SK-N-SH treated with all-trans-retinoic acid at 6 μM for 48 hours (cell line): Measurements from ENCODE around the gene DEFB114.

Experiments
- ATAC-seq: fragments of 200-7000 bp; cut with Tn5 transposase; 3 replicates; pipeline ENCODE4 v1.9.1; 2020; ENCODE audit warnings: mild to moderate bottlenecking, moderate library complexity
- ARNTL ChIP-seq: fragments of 450-650 bp; formaldehyde crosslinking; IDR thresholded peaks from 2 replicates; pipeline ENCODE4 v1.5.0; 2020; ENCODE audit warnings: low read depth, mild to moderate bottlenecking, moderate library complexity, borderline replicate concordance
- CREB5 ChIP-seq: fragments of 250-450 bp; sonication (Bioruptor Pico); IDR thresholded peaks from 2 replicates; pipeline ENCODE4 v1.5.1; 2020; ENCODE audit warnings: low read depth, mild to moderate bottlenecking, moderate library complexity
- CSRNP3 ChIP-seq: fragments of 250-450 bp; sonication (Bioruptor Pico); IDR thresholded peaks from 2 replicates; pipeline ENCODE4 v1.5.1; 2021; ENCODE audit warnings: mild to moderate bottlenecking, moderate library complexity
- ESRRG ChIP-seq: fragments of 250-450 bp; sonication (Bioruptor Pico); IDR thresholded peaks from 2 replicates; pipeline ENCODE4 v1.6.1; 2021; ENCODE audit warnings: mild to moderate bottlenecking
- GLIS3 ChIP-seq: fragments of 250-450 bp; sonication (Bioruptor Pico); IDR thresholded peaks from 2 replicates; pipeline ENCODE4 v1.5.0; 2020; ENCODE audit warnings: mild to moderate bottlenecking, moderate library complexity
- ISL1 ChIP-seq: fragments of 250-450 bp; sonication (Bioruptor Pico); IDR thresholded peaks from 2 replicates; pipeline ENCODE4 v2.1.2; 2022; ENCODE audit warnings: mild to moderate bottlenecking, moderate library complexity
- OSR1 ChIP-seq: fragments of 250-450 bp; sonication (Bioruptor Pico); IDR thresholded peaks from 2 replicates; pipeline ENCODE4 v1.8.0; 2022; ENCODE audit warnings: moderate library complexity, mild to moderate bottlenecking, inconsistent platforms
- POU6F1 ChIP-seq: fragments of 250-450 bp; sonication (Bioruptor Pico); IDR thresholded peaks from 2 replicates; pipeline ENCODE4 v1.8.0; 2021; ENCODE audit warnings: low read depth, mild to moderate bottlenecking, moderate library complexity, borderline replicate concordance
- PPARA ChIP-seq: fragments of 250-450 bp; sonication (Bioruptor Pico); IDR thresholded peaks from 2 replicates; pipeline ENCODE4 v1.5.0; 2020; ENCODE audit warnings: mild to moderate bottlenecking, borderline replicate concordance
- RARB ChIP-seq: fragments of 250-450 bp; sonication (Bioruptor Pico); IDR thresholded peaks from 2 replicates; pipeline ENCODE4 v1.8.0; 2021; ENCODE audit warnings: mild to moderate bottlenecking, moderate library complexity
- SNAI2 ChIP-seq: fragments of 250-450 bp; sonication (Bioruptor Pico); IDR thresholded peaks from 2 replicates; pipeline ENCODE4 v1.5.0; 2020; ENCODE audit warnings: mild to moderate bottlenecking, moderate library complexity
- TCF4 ChIP-seq: fragments of 250-450 bp; sonication (Bioruptor Pico); IDR thresholded peaks from 2 replicates; pipeline ENCODE4 v1.8.0; 2021; ENCODE audit warnings: mild to moderate bottlenecking, moderate library complexity, borderline replicate concordance
- TOX ChIP-seq: fragments of 250-450 bp; sonication (Bioruptor Pico); IDR thresholded peaks from 2 replicates; pipeline ENCODE4 v1.8.0; 2021; ENCODE audit warnings: mild to moderate bottlenecking, moderate library complexity, borderline replicate concordance
- TSHZ2 ChIP-seq: fragments of 250-450 bp; sonication (Bioruptor Pico); IDR thresholded peaks from 2 replicates; pipeline ENCODE4 v1.5.0; 2020; ENCODE audit warnings: mild to moderate bottlenecking, moderate library complexity
- ZC3H10 ChIP-seq: fragments of 250-450 bp; sonication (Bioruptor Pico); IDR thresholded peaks from 2 replicates; pipeline ENCODE4 v1.5.1; 2021; ENCODE audit warnings: mild to moderate bottlenecking, moderate library complexity
- ZFP3 ChIP-seq: fragments of 250-450 bp; sonication (Bioruptor Pico); IDR thresholded peaks from 2 replicates; pipeline ENCODE4 v1.5.0; 2020; ENCODE audit warnings: mild to moderate bottlenecking, moderate library complexity
- ZFP30 ChIP-seq: fragments of 450-650 bp; formaldehyde crosslinking; IDR thresholded peaks from 2 replicates; pipeline ENCODE4 v1.5.0; 2022; ENCODE audit warnings: mild to moderate bottlenecking, moderate library complexity
- ZNF565 ChIP-seq: fragments of 450-650 bp; formaldehyde crosslinking; conservative IDR thresholded peaks from 2 replicates; pipeline ENCODE4 v1.5.0; 2020; ENCODE audit warnings: low read depth, mild to moderate bottlenecking, moderate library complexity
- ZNF70 ChIP-seq: fragments of 450-650 bp; formaldehyde crosslinking; IDR thresholded peaks from 2 replicates; pipeline ENCODE4 v1.5.0; 2020; ENCODE audit warnings: mild to moderate bottlenecking, moderate library complexity
- ZNF8 ChIP-seq: fragments of 450-650 bp; formaldehyde crosslinking; IDR thresholded peaks from 2 replicates; pipeline ENCODE4 v1.5.0; 2020; ENCODE audit warnings: mild to moderate bottlenecking, moderate library complexity

Gene DEFB114

GRCh38 chr6:49964064-49964463 lies at the start of gene DEFB114:
Gene DEFB114, minus strand, starts transcription at chr6:49964164. Its CDS starts 59 bp downstream, at chr6:49964105.
- no peak for TF ChIP-seq ZFP30
- TF ChIP-seq OSR1 (CRISPR knock-in tag): no peak
- ATAC-seq: no peak

- TF ChIP-seq ZC3H10 (CRISPR knock-in tag) (no peak), ISL1 (no peak), ZNF565 (CRISPR knock-in tag) (no peak), RARB (CRISPR knock-in tag) (no peak), ZNF8 (no peak), TSHZ2 (no peak), ESRRG (CRISPR knock-in tag) (no peak), ZFP30 (no peak), ZFP3 (CRISPR knock-in tag) (no peak), GLIS3 (no peak), SNAI2 (CRISPR knock-in tag) (no peak)
- ATAC-seq: peak; percentile 57; the same call in 1 of the 3 replicates
Measured at GRCh38 chr6:50007819-50008218, 43.9 kb upstream of the DEFB114 start.

- no peak for ATAC-seq
- TF ChIP-seq CREB5 (CRISPR knock-in tag) (no peak), TOX (CRISPR knock-in tag) (no peak), ESRRG (CRISPR knock-in tag) (no peak)
Measured at GRCh38 chr6:50003139-50003538, 39.2 kb upstream of the DEFB114 start.

- TF ChIP-seq CSRNP3 (CRISPR knock-in tag) (no peak), RARB (CRISPR knock-in tag) (no peak), OSR1 (CRISPR knock-in tag) (no peak)
- ATAC-seq: no peak
Measured at GRCh38 chr6:49995278-49995677, 31.3 kb upstream of the DEFB114 start.

- ATAC-seq: no peak
- TF ChIP-seq RARB (CRISPR knock-in tag): no peak
- TF ChIP-seq ARNTL (CRISPR knock-in tag): no peak
- TF ChIP-seq SNAI2 (CRISPR knock-in tag): no peak
- no peak for TF ChIP-seq CSRNP3 (CRISPR knock-in tag)
- TF ChIP-seq POU6F1 (CRISPR knock-in tag): no peak
- TF ChIP-seq ZFP3 (CRISPR knock-in tag): no peak
- TF ChIP-seq ESRRG (CRISPR knock-in tag): no peak
- TF ChIP-seq TOX (CRISPR knock-in tag): no peak
- TF ChIP-seq TCF4 (CRISPR knock-in tag): no peak
- TF ChIP-seq GLIS3: no peak
- TF ChIP-seq TSHZ2: no peak
- TF ChIP-seq ISL1: no peak
- TF ChIP-seq CREB5 (CRISPR knock-in tag): no peak
- no peak for TF ChIP-seq ZC3H10 (CRISPR knock-in tag)
- no peak for TF ChIP-seq PPARA (CRISPR knock-in tag)
- TF ChIP-seq OSR1 (CRISPR knock-in tag): no peak
- no peak for TF ChIP-seq ZNF70 (CRISPR knock-in tag)
Measured at GRCh38 chr6:49988900-49989299, 24.9 kb upstream of the DEFB114 start.
